ENCODE data around the gene DOK7. TPM values are rescaled to one million over a fixed set of nuclear protein-coding genes. Genes with fewer than 3 reads are reported as not detected.
A peak's percentile ranks its signal among the peaks of the same experiment; 100 is the strongest.

DOK7 gene
- total and polyA plus RNA-seq, 4 experiments from 2014 or later: 0.10 TPM; not detected in 3

DNA sequence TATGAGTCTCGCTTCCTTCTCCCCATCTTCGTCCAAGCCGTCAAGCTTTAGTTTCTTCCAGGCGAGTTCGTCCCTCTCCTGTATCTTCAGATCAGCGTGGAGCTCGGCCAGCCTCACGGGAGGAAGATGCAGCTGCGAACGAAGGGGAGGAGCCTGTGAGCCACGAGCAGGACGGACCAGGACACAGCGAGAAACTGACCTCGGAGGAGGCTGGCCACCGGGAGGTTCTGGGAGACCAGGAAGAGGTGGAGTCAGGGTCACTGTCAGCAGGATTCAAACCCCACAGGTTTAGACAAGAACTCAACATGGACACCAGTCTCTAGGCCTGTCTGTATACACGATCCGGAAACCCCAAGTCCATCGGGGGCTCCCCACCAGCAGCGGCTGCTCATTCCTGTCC lies 61.8 kb downstream of the DOK7 start:
- Mint-ChIP-seq H3K9me3 (peaks cover 0 to 3% (median 0%) of the 10 kb centered on the region in 8 donors), H3K36me3 (peaks cover 21 to 50% of the 10 kb centered on the region in 2 donors), H3K4me3 (no peak overlapping the region), H3K4me1 (peaks cover 10 to 32% (median 15%) of the 10 kb centered on the region in 4 donors), H3K27ac (no peak overlapping the region), H3K27me3 (no peaks in the 10 kb centered on the region)
- ChIA-PET POLR2A (ENCODE audit: partially characterized antibody) (no interaction called here), CTCF (ENCODE audit: partially characterized antibody) (no interaction called here)
- DNase-seq: no peak
- Histone ChIP-seq H3K4me1 (ENCODE audit: insufficient read depth, low read length) (peaks cover 10% of the 10 kb centered on the region), H3K36me3 (ENCODE audit: insufficient read depth, low read length) (peaks cover 52% of the 10 kb centered on the region), H3K9me3 (ENCODE audit: control insufficient read depth in 1 of 2, low read length in 2 of 2) (no peaks in the 10 kb centered on the region), H3K27me3 (ENCODE audit: insufficient read depth, low read length) (no peaks in the 10 kb centered on the region), H3K4me3 (ENCODE audit: low read length in 2 of 2) (no peak overlapping the region), H3K27ac (ENCODE audit: low read depth, low read length) (no peak overlapping the region)
- intact Hi-C loops (cut with micrococcal nuclease): no loop called here

- Mint-ChIP-seq H3K27me3 (no peaks in the 10 kb centered on the region), H3K4me3 (no peak overlapping the region), H3K9me3 (peaks cover 0 to 3% (median 0%) of the 10 kb centered on the region in 8 donors), H3K36me3 (peaks cover 15 to 45% of the 10 kb centered on the region in 2 donors), H3K27ac (no peak overlapping the region), H3K4me1 (peaks cover 16 to 40% (median 22%) of the 10 kb centered on the region in 4 donors)
- no peaks in the 10 kb centered on the region for H3K9me3 ChIP-seq (ENCODE audit: control insufficient read depth in 1 of 2, low read length in 2 of 2)
- ChIA-PET CTCF (ENCODE audit: partially characterized antibody) (no interaction called here), POLR2A (ENCODE audit: partially characterized antibody) (no interaction called here)
- H3K27me3 ChIP-seq (ENCODE audit: insufficient read depth, low read length): no peaks in the 10 kb centered on the region
- intact Hi-C loops (cut with micrococcal nuclease): no loop called here
- peaks cover 44% of the 10 kb centered on the region for H3K36me3 ChIP-seq (ENCODE audit: insufficient read depth, low read length)
- no peak for DNase-seq
- peaks cover 19% of the 10 kb centered on the region for H3K4me1 ChIP-seq (ENCODE audit: insufficient read depth, low read length)
- no peak overlapping the region for H3K4me3 ChIP-seq (ENCODE audit: low read length in 2 of 2)
- no peak overlapping the region for H3K27ac ChIP-seq (ENCODE audit: low read depth, low read length)
These were observed 62.7 kb downstream of the DOK7 start for GRCh38 chr4:3525532-3526430.

- Histone ChIP-seq H3K36me3 (ENCODE audit: insufficient read depth, low read length) (peaks cover 38% of the 10 kb centered on the region), H3K27me3 (ENCODE audit: insufficient read depth, low read length) (no peaks in the 10 kb centered on the region), H3K4me1 (ENCODE audit: insufficient read depth, low read length) (peaks cover 26% of the 10 kb centered on the region), H3K27ac (ENCODE audit: low read depth, low read length) (no peak overlapping the region), H3K4me3 (ENCODE audit: low read length in 2 of 2) (no peak overlapping the region), H3K9me3 (ENCODE audit: control insufficient read depth in 1 of 2, low read length in 2 of 2) (no peaks in the 10 kb centered on the region)
- CTCF ChIA-PET (ENCODE audit: partially characterized antibody): no interaction called here
- peak overlapping the region in 1 of 7 donors; percentile 70 for H3K27ac Mint-ChIP-seq
- no peaks in the 10 kb centered on the region for H3K27me3 Mint-ChIP-seq
- POLR2A ChIA-PET (ENCODE audit: partially characterized antibody): no interaction called here
- peaks cover 20 to 47% (median 28%) of the 10 kb centered on the region in 4 donors for H3K4me1 Mint-ChIP-seq
- DNase-seq: no peak
- peaks cover 12 to 46% of the 10 kb centered on the region in 2 donors for H3K36me3 Mint-ChIP-seq
- intact Hi-C loops (cut with micrococcal nuclease): no loop called here
- H3K9me3 Mint-ChIP-seq: peaks cover 0 to 3% (median 0%) of the 10 kb centered on the region in 8 donors
- H3K4me3 Mint-ChIP-seq: peak overlapping the region in 2 of 8 donors; percentile 31 to 36
These were observed 63.4 kb downstream of the DOK7 start for GRCh38 chr4:3526456-3526855.

DNA sequence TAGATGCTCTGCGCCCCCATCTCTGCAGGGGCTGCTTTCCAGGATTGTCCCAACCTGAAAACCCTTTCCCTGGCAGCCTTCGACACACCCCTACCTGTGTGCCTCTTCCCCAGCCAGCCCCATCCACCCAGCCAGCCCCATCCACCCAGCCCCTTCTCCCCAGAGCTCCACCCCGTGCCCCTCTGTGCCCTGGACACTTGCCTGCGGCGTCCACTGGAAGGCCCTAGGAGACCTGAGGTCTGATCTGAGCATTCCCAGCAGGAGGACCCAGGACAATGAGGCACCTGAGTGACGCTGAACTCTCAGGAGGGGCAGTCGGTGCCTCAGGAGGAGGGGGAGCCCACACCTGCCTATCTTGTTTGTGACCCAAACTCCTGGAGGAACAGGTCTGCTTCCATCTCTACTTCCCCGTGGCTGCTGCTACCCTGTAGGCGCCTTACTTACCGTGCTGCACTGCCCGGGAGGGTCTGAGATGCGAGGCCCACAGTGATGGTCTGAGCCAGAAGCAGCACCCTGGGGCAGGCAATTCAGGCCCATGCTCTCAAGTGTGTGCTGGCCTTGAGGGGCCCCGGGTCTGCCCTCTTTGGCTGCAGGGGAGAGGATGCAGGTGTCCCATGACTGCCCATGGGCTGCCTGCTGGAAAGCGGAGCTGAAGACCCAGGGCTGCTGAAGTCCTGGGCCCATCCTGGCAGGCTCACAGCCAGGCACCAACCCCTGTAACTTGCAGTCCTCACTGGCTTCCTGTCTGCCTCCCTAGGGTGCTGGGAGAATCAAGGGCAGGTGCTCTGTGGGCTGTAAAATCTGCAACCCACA lies 64.2 kb downstream of the DOK7 start:
- peaks cover 29% of the 10 kb centered on the region for H3K4me1 ChIP-seq (ENCODE audit: insufficient read depth, low read length)
- H3K27me3 ChIP-seq (ENCODE audit: insufficient read depth, low read length): no peaks in the 10 kb centered on the region
- no peak overlapping the region for H3K4me3 Mint-ChIP-seq
- H3K27ac Mint-ChIP-seq: no peak overlapping the region
- H3K27ac ChIP-seq (ENCODE audit: low read depth, low read length): no peak overlapping the region
- ChIA-PET CTCF (ENCODE audit: partially characterized antibody) (no interaction called here), POLR2A (ENCODE audit: partially characterized antibody) (no interaction called here)
- H3K27me3 Mint-ChIP-seq: no peaks in the 10 kb centered on the region
- H3K4me1 Mint-ChIP-seq: peaks cover 22 to 56% (median 34%) of the 10 kb centered on the region in 4 donors
- peaks cover 0 to 3% (median 0%) of the 10 kb centered on the region in 8 donors for H3K9me3 Mint-ChIP-seq
- intact Hi-C loops (cut with micrococcal nuclease): no loop called here
- peaks cover 9 to 46% of the 10 kb centered on the region in 2 donors for H3K36me3 Mint-ChIP-seq
- H3K9me3 ChIP-seq (ENCODE audit: control insufficient read depth in 1 of 2, low read length in 2 of 2): no peaks in the 10 kb centered on the region
- no peak overlapping the region for H3K4me3 ChIP-seq (ENCODE audit: low read length in 2 of 2)
- peaks cover 36% of the 10 kb centered on the region for H3K36me3 ChIP-seq (ENCODE audit: insufficient read depth, low read length)
- no peak for DNase-seq

DNA sequence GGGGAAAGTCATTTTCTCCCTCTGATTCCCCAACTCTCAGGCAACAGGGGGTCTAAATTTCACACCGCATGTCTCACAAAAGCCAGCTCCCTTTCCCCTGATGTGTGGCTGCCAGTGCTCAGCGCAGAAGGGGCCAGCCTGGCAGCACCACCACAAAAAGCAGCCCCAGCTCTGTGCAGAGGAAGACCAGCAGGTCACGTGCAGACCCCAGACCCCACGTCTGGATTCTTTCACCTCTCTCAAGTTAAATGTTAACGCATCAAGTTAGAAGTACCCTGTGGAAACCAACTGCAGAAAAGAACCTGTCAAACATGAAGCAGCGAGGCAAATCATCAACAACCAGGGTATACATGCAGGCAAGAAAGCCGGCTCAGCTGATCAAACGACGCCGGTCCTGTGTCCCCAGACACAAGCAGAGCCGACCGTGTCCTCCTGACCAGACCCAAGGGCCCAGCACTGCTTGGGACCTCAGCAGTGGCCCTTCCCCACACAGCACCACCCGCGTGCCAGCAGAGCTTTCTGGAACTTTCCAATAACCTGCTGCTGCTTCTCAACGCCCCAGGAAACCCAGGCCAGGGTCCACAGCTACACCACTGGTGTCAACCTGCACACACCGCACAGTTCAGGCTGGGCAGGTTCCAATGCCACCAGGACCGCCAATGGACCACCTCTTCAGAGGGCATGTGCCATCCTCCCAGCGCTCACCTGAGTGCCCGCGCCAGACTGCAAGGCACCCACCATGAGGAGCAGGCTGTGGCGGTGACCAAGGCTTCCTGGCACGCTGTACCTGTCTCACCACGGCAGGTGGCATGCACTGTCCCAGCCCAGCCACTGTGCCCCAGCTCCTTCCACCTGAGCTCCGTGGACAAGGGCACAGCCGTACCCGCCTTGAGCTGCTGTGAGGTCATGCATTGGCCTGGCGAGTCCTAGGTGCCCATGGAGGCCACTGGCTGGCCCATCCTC lies 65.1 kb downstream of the DOK7 start:
- Mint-ChIP-seq H3K4me1 (peaks cover 24 to 59% (median 36%) of the 10 kb centered on the region in 4 donors), H3K27me3 (no peaks in the 10 kb centered on the region), H3K27ac (no peak overlapping the region), H3K36me3 (peaks cover 7 to 43% of the 10 kb centered on the region in 2 donors), H3K4me3 (peak overlapping the region in 1 of 8 donors; percentile 52), H3K9me3 (peaks cover 0 to 3% (median 0%) of the 10 kb centered on the region in 8 donors)
- ChIA-PET CTCF (ENCODE audit: partially characterized antibody) (no interaction called here), POLR2A (ENCODE audit: partially characterized antibody) (no interaction called here)
- no peaks in the 10 kb centered on the region for H3K9me3 ChIP-seq (ENCODE audit: control insufficient read depth in 1 of 2, low read length in 2 of 2)
- no peak overlapping the region for H3K4me3 ChIP-seq (ENCODE audit: low read length in 2 of 2)
- H3K36me3 ChIP-seq (ENCODE audit: insufficient read depth, low read length): peaks cover 32% of the 10 kb centered on the region
- no peaks in the 10 kb centered on the region for H3K27me3 ChIP-seq (ENCODE audit: insufficient read depth, low read length)
- DNase-seq: no peak
- H3K27ac ChIP-seq (ENCODE audit: low read depth, low read length): no peak overlapping the region
- intact Hi-C loops (cut with micrococcal nuclease): no loop called here
- peaks cover 34% of the 10 kb centered on the region for H3K4me1 ChIP-seq (ENCODE audit: insufficient read depth, low read length)

GRCh38 chr4:3529363-3529762 lies 66.3 kb downstream of the DOK7 start:
- no peak for DNase-seq
- peaks cover 34% of the 10 kb centered on the region for H3K4me1 ChIP-seq (ENCODE audit: insufficient read depth, low read length)
- ChIA-PET CTCF (ENCODE audit: partially characterized antibody) (no interaction called here), POLR2A (ENCODE audit: partially characterized antibody) (interaction anchor here (0.6 kb wide), 1 partner anchor 1046 kb away, joined by 3 read pairs; no protein-coding TSS in a partner anchor)
- H3K4me3 Mint-ChIP-seq: peak overlapping the region in 5 of 8 donors; percentile 45 to 98 (median 48)
- H3K27ac Mint-ChIP-seq: no peak overlapping the region
- no peak overlapping the region for H3K27ac ChIP-seq (ENCODE audit: low read depth, low read length)
- H3K27me3 Mint-ChIP-seq: no peaks in the 10 kb centered on the region
- H3K9me3 Mint-ChIP-seq: peaks cover 0 to 3% (median 0%) of the 10 kb centered on the region in 8 donors
- H3K4me1 Mint-ChIP-seq: peaks cover 25 to 65% (median 36%) of the 10 kb centered on the region in 4 donors
- no peaks in the 10 kb centered on the region for H3K27me3 ChIP-seq (ENCODE audit: insufficient read depth, low read length)
- intact Hi-C loops (cut with micrococcal nuclease): no loop called here
- H3K9me3 ChIP-seq (ENCODE audit: control insufficient read depth in 1 of 2, low read length in 2 of 2): no peaks in the 10 kb centered on the region
- H3K36me3 Mint-ChIP-seq: peaks cover 4 to 34% of the 10 kb centered on the region in 2 donors
- H3K36me3 ChIP-seq (ENCODE audit: insufficient read depth, low read length): peaks cover 21% of the 10 kb centered on the region
- no peak overlapping the region for H3K4me3 ChIP-seq (ENCODE audit: low read length in 2 of 2)
